ENCODE results near the gene TREX2.

GRCh38 chrX:153456161-153456560 lies 10.3 kb upstream of the TREX2 start:
- TF ChIP-seq EP300 (conservative IDR thresholded peaks at IDR 0.05; ENCODE audit: poor library complexity, severe bottlenecking) (no peak), EZH2 (IDR thresholded peaks at IDR 0.05; ENCODE audit: borderline replicate concordance, insufficient read depth, low read length, poor library complexity, severe bottlenecking) (no peak), RAD21 (conservative IDR thresholded peaks at IDR 0.05) (no peak), POLR2AphosphoS5 (IDR thresholded peaks at IDR 0.05) (no peak)
- TF ChIP-seq, protein P1, sequence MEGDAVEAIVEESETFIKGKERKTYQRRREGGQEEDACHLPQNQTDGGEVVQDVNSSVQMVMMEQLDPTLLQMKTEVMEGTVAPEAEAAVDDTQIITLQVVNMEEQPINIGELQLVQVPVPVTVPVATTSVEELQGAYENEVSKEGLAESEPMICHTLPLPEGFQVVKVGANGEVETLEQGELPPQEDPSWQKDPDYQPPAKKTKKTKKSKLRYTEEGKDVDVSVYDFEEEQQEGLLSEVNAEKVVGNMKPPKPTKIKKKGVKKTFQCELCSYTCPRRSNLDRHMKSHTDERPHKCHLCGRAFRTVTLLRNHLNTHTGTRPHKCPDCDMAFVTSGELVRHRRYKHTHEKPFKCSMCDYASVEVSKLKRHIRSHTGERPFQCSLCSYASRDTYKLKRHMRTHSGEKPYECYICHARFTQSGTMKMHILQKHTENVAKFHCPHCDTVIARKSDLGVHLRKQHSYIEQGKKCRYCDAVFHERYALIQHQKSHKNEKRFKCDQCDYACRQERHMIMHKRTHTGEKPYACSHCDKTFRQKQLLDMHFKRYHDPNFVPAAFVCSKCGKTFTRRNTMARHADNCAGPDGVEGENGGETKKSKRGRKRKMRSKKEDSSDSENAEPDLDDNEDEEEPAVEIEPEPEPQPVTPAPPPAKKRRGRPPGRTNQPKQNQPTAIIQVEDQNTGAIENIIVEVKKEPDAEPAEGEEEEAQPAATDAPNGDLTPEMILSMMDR (IDR thresholded peaks at IDR 0.05; ENCODE audit: poor library complexity, severe bottlenecking) = no peak
